CD4-positive, alpha-beta T cell treated with Interleukin-1 beta for 1 hour (primary cell): ENCODE measurements around the gene ZNF106.

ENCODE experiments used
- DNase-seq, 2 donors: peaks; one replicate each; pipeline ENCODE4 v3.0.0-alpha.2; 2020 to 2022

ZNF106 gene

DNA sequence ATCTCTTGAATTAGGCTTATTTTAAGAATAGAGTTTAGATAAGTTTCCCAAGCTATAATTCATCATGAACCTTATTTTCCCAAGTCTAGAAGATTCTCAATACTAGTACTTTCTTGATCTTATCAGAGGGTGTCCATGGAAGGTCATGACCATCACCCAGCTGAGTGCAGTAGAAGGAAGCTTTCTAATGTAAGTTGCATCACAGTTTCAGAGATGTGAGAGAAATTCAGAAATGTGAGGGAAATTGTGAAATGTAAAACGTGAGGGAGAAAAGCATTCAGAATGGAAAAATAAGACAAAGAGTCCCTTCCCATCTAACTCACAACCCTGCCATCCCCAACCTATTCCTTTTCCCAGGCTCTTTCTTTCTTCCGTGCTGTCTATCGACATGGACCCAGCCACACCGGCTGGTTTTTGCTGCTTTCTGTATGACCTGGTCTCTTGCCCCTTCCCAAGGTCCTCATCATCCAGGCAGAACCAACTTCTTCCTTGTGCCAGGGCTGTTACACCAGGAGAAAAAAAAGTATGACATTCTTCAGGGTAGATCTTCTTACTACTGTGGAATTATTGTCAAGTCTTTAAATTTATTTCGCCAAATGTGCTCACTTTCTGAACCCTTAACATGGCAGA, 124.9 kb downstream of the ZNF106 start:
- no peak for DNase-seq

DNA sequence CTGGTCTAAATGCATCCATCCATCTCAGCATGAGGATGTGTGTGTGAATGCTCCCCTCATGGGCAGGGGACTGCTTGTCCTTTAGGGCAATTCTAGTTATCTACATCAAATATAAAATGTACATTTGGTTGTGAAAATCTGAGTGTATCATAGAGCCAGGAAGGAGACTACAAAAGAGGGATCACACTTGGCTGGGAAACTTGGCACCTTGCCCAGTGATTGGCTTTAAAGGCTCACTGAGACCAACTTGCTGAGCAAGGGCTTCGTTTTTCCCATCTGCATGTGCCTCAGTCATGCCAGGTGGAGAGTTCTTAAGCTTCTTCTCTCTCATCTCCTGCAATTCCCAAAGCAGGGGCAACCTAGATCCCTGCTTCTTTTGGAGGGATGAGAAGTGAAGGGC, 126.4 kb downstream of the ZNF106 start:
- DNase-seq, result no peak

DNA sequence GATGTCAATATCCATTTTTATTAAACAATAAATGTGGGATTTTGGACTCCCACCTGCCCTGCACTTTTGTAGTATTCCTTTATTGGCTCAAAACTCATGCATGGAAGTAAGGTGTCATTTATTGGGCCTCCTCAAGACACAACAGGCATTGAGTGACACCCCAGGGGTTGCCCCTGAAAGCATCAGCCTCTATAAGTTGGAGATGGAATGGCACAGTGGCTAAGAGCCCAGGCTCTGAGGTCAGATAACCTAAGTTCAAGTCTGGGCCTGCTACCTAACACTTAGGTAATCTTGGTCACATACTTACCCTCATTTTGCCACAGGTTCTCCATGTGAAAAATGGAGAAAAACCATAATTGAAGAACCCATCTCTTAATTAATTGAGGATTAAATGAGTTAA, 127.0 kb downstream of the ZNF106 start:
- no peak for DNase-seq

DNA sequence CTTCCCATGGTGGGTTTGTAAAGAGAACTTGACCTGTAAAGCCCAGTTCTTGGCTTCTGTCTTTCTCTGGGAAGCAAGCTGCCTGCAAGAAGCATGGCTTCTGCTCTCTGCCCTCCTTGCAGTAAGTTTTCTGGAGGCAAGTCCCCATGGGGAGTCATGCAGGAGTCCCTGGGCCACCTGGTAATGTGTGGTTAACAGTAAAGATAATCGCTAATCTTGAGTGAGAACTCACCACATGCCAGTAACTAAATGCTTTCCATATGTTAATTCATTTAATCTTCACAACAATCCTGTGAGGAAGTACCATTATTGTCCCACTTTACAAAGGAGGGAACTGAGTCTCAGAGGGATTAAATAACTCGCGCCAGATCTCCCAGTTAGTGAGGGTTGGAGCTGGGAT, 127.5 kb downstream of the ZNF106 start:
- DNase-seq, result no peak
